HEK293 (cell line): Measurements from ENCODE around the gene PLD4.
A peak's percentile ranks its signal among the peaks of the same experiment; 100 is the strongest.

Source experiments
- CTCF ChIA-PET: fragments of 350-600 bp; formaldehyde crosslinking; extraction: SDS; loops from one replicate; lab custom pipeline; 2021; ENCODE audit warnings: antibody characterized with exemption; lab: Yijun Ruan, JAX
- POLR2A ChIA-PET: fragments of 300-600 bp; formaldehyde crosslinking; extraction: SDS; loops from one replicate; lab custom pipeline; 2020; ENCODE audit warnings: antibody characterized with exemption, inconsistent platforms; lab: Yijun Ruan, JAX
- H3K27ac ChIP-seq: fragments of 200-500 bp; sonication (Bioruptor generic); 2 replicates; pipeline ENCODE4 v1.5.1; 2014; ENCODE audit warnings: low read depth, low read length, control low read depth, inconsistent platforms; ENCODE audit errors: extremely low read depth
- H3K36me3 ChIP-seq, 2 experiments: fragments of 200-500 bp in 1 of 2; sonication (Bioruptor generic) in 1 of 2; 1 replicate in 1 of 2; 2 replicates in 1 of 2; pipeline ENCODE4 v1.5.1; 2014 to 2017; ENCODE audit warnings: inconsistent platforms in 2 of 2, low read length in 2 of 2; ENCODE audit not compliant: control insufficient read depth in 2 of 2, insufficient read depth in 1 of 2
- H3K4me1 ChIP-seq: fragments of 200-500 bp; sonication (Bioruptor generic); 2 replicates; pipeline ENCODE4 v1.5.1; 2014; ENCODE audit warnings: mild to moderate bottlenecking, low read length, inconsistent platforms; ENCODE audit not compliant: control insufficient read depth, insufficient read depth
- H3K4me3 ChIP-seq: 2 replicates; pipeline ENCODE4 v1.5.1; 2011; ENCODE audit warnings: low read depth, mild to moderate bottlenecking, control low read depth, low read length, moderate library complexity
- H3K9me3 ChIP-seq: fragments of 200-500 bp; sonication (Bioruptor generic); 2 replicates; pipeline ENCODE4 v1.5.1; 2014; ENCODE audit warnings: low read depth, low read length, inconsistent platforms; ENCODE audit not compliant: control insufficient read depth, insufficient read depth
- GLIS1 ChIP-seq: fragments of 450-650 bp; formaldehyde crosslinking; IDR thresholded peaks from 2 replicates; pipeline ENCODE4 v1.5.1; 2016; ENCODE audit warnings: missing biosample characterization, missing genetic modification characterization
- GLIS2 ChIP-seq: fragments of 450-650 bp; formaldehyde crosslinking; IDR thresholded peaks from 2 replicates; pipeline ENCODE4 v1.5.1; 2016; ENCODE audit warnings: missing biosample characterization, missing genetic modification characterization
- KLF10 ChIP-seq: fragments of 450-650 bp; IDR thresholded peaks from 2 replicates; pipeline ENCODE4 v1.5.1; 2018; ENCODE audit warnings: missing biosample characterization, mild to moderate bottlenecking, missing genetic modification characterization
- KLF8 ChIP-seq: fragments of 450-650 bp; formaldehyde crosslinking; IDR thresholded peaks from 2 replicates; pipeline ENCODE4 v1.5.1; 2016; ENCODE audit warnings: missing biosample characterization, missing genetic modification characterization
- OVOL3 ChIP-seq: fragments of 450-650 bp; formaldehyde crosslinking; IDR thresholded peaks from 2 replicates; pipeline ENCODE4 v1.5.1; 2016; ENCODE audit warnings: missing biosample characterization, missing genetic modification characterization
- SCRT1 ChIP-seq: fragments of 450-650 bp; formaldehyde crosslinking; IDR thresholded peaks from 2 replicates; pipeline ENCODE4 v1.5.1; 2016; ENCODE audit warnings: missing biosample characterization, missing genetic modification characterization, borderline replicate concordance
- SP2 ChIP-seq: fragments of 450-650 bp; formaldehyde crosslinking; IDR thresholded peaks from 2 replicates; pipeline ENCODE4 v1.5.1; 2016; ENCODE audit warnings: missing biosample characterization, missing genetic modification characterization
- SP3 ChIP-seq: fragments of 450-650 bp; formaldehyde crosslinking; IDR thresholded peaks from 2 replicates; pipeline ENCODE4 v1.5.1; 2016; ENCODE audit warnings: missing biosample characterization, missing genetic modification characterization
- ZBTB1 ChIP-seq: fragments of 450-650 bp; formaldehyde crosslinking; IDR thresholded peaks from 2 replicates; pipeline ENCODE4 v1.5.1; 2016; ENCODE audit warnings: missing biosample characterization, missing genetic modification characterization
- ZBTB17 ChIP-seq: fragments of 450-650 bp; formaldehyde crosslinking; IDR thresholded peaks from 2 replicates; pipeline ENCODE4 v1.5.1; 2016; ENCODE audit warnings: missing biosample characterization, missing genetic modification characterization
- ZBTB20 ChIP-seq: fragments of 450-650 bp; formaldehyde crosslinking; IDR thresholded peaks from 2 replicates; pipeline ENCODE4 v1.5.1; 2016; ENCODE audit warnings: missing biosample characterization, missing genetic modification characterization
- ZEB2 ChIP-seq: fragments of 450-650 bp; formaldehyde crosslinking; IDR thresholded peaks from 2 replicates; pipeline ENCODE4 v1.5.1; 2016; ENCODE audit warnings: missing biosample characterization, missing genetic modification characterization
- ZFHX2 ChIP-seq: fragments of 450-650 bp; formaldehyde crosslinking; conservative IDR thresholded peaks from 2 replicates; pipeline ENCODE4 v1.5.1; 2016; ENCODE audit warnings: missing biosample characterization, missing genetic modification characterization
- ZFP3 ChIP-seq: fragments of 450-650 bp; formaldehyde crosslinking; IDR thresholded peaks from 2 replicates; pipeline ENCODE4 v1.5.1; 2016; ENCODE audit warnings: low read depth, missing biosample characterization, missing genetic modification characterization
- ZNF138 ChIP-seq: fragments of 450-650 bp; formaldehyde crosslinking; IDR thresholded peaks from 2 replicates; pipeline ENCODE4 v1.5.1; 2016; ENCODE audit warnings: missing biosample characterization, missing genetic modification characterization, borderline replicate concordance
- ZNF146 ChIP-seq: fragments of 450-650 bp; formaldehyde crosslinking; IDR thresholded peaks from 2 replicates; pipeline ENCODE4 v1.5.1; 2016; ENCODE audit warnings: missing biosample characterization, missing genetic modification characterization
- ZNF23 ChIP-seq: fragments of 450-650 bp; formaldehyde crosslinking; IDR thresholded peaks from 2 replicates; pipeline ENCODE4 v1.5.1; 2016; ENCODE audit warnings: missing biosample characterization, missing genetic modification characterization, borderline replicate concordance
- ZNF335 ChIP-seq: fragments of 450-650 bp; formaldehyde crosslinking; conservative IDR thresholded peaks from 2 replicates; pipeline ENCODE4 v1.5.1; 2016; ENCODE audit warnings: missing biosample characterization, missing genetic modification characterization
- ZNF366 ChIP-seq: fragments of 450-650 bp; formaldehyde crosslinking; conservative IDR thresholded peaks from 2 replicates; pipeline ENCODE4 v1.5.1; 2016; ENCODE audit warnings: missing biosample characterization, missing genetic modification characterization
- ZNF423 ChIP-seq: fragments of 450-650 bp; formaldehyde crosslinking; IDR thresholded peaks from 2 replicates; pipeline ENCODE4 v1.5.1; 2016; ENCODE audit warnings: missing biosample characterization, missing genetic modification characterization
- ZNF473 ChIP-seq: fragments of 450-650 bp; formaldehyde crosslinking; IDR thresholded peaks from 2 replicates; pipeline ENCODE4 v1.5.1; 2017; ENCODE audit warnings: missing biosample characterization, missing genetic modification characterization
- ZNF510 ChIP-seq: fragments of 450-650 bp; formaldehyde crosslinking; IDR thresholded peaks from 2 replicates; pipeline ENCODE4 v1.5.1; 2018; ENCODE audit warnings: mild to moderate bottlenecking, missing genetic modification characterization, missing biosample characterization; ENCODE audit not compliant: insufficient replicate concordance
- ZNF529 ChIP-seq: fragments of 450-650 bp; formaldehyde crosslinking; IDR thresholded peaks from 2 replicates; pipeline ENCODE4 v1.5.1; 2017; ENCODE audit warnings: missing genetic modification characterization, missing biosample characterization; ENCODE audit not compliant: insufficient replicate concordance
- ZNF558 ChIP-seq: fragments of 450-650 bp; formaldehyde crosslinking; IDR thresholded peaks from 2 replicates; pipeline ENCODE4 v1.5.1; 2016; ENCODE audit warnings: missing biosample characterization, missing genetic modification characterization
- ZNF596 ChIP-seq: fragments of 450-650 bp; IDR thresholded peaks from 2 replicates; pipeline ENCODE4 v1.5.0; 2018; ENCODE audit warnings: missing biosample characterization, mild to moderate bottlenecking, missing genetic modification characterization, moderate library complexity
- ZNF600 ChIP-seq: fragments of 450-650 bp; formaldehyde crosslinking; IDR thresholded peaks from 2 replicates; pipeline ENCODE4 v1.5.1; 2016; ENCODE audit warnings: missing biosample characterization, missing genetic modification characterization
- ZNF76 ChIP-seq: fragments of 450-650 bp; formaldehyde crosslinking; IDR thresholded peaks from 2 replicates; pipeline ENCODE4; 2016; ENCODE audit warnings: low read depth, missing biosample characterization, missing genetic modification characterization, borderline replicate concordance
- ZNF785 ChIP-seq: fragments of 450-650 bp; formaldehyde crosslinking; IDR thresholded peaks from 2 replicates; pipeline ENCODE4 v1.5.1; 2016; ENCODE audit warnings: missing biosample characterization, missing genetic modification characterization
- TF ChIP-seq, protein P1 (sequence below): fragments of 450-650 bp; formaldehyde crosslinking; optimal IDR thresholded peaks from 2 replicates; pipeline ENCODE3; 2016; ENCODE audit warnings: missing biosample characterization, mild to moderate bottlenecking, missing genetic modification characterization
- TF ChIP-seq, protein P2 (sequence below): fragments of 450-650 bp; formaldehyde crosslinking; IDR thresholded peaks from 2 replicates; pipeline ENCODE4 v1.5.1; 2016; ENCODE audit warnings: missing biosample characterization, missing genetic modification characterization
- TF ChIP-seq, protein P3 (sequence below): fragments of 450-650 bp; formaldehyde crosslinking; IDR thresholded peaks from 2 replicates; pipeline ENCODE4 v1.5.1; 2016; ENCODE audit warnings: missing biosample characterization, missing genetic modification characterization
- TF ChIP-seq, protein P4 (sequence below): fragments of 450-650 bp; formaldehyde crosslinking; IDR thresholded peaks from 2 replicates; pipeline ENCODE4 v1.5.1; 2016; ENCODE audit warnings: missing biosample characterization, missing genetic modification characterization

PLD4 gene

DNA sequence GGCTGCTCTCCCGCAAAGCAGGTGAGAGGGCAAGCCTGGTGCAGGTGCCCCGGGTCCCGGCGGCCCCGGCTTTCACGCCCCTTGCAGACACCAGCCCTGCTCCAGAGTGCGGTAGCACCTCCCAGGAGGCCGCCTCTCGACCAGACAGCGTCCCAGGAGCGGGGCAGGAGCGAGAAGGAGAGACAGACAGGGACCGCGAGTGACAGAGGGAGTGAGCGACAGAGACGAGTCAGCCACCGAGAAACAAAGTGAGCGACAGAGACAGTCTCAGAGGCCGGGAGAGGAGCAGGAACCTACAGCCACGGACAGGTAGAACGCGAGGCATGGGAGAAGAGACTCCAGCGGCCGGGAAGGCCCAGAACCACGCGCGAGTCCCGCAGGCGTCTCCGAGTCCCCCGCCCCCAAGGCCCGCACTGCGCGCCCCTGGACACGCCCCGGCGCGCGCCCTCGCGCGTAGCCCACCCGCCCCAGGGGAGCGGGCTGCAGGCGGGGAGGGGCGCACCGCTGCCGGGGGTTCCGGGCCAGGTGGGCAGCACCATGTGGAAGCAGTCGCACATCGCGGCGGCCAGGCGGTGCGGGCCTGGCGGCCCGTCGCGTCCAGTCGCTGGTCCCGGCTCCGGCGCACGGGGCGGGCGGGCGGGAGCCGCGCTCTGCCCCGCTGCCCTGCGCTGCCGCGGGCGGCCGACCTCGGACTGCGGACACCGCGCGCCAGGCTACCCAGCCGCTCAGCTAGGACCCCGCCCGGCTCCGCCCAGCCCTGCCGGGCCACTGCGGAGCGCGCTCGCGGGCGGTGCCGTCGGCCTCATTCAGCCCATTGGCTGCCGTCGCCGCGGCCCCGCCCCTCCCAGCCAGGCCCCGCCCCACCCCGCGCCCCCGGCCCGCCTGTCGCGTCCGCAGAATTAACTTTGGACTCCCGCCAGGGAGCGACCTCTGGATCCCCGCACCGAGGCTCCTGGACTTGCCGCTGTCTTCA is 53.3 kb downstream of the PLD4 start, which contains the start of gene AHNAK2:
Gene AHNAK2 (minus strand): TSS at position 694 of the 973 bp plus-strand sequence. CDS start 137 bp downstream, at position 557.
- POLR2A ChIA-PET: interaction anchor here (0.6 to 1.5 kb wide), 5 partner anchors 9 to 224 kb away, joined by 3 to 7 read pairs (median 3); partner anchors contain the start of gene CDCA4
- TF ChIP-seq SCRT1 (tag by site-specific recombination): no peak
- no peak for TF ChIP-seq ZNF423 (tag by site-specific recombination)
- 0 out of 2 replicates have a peak, but pooled peaks have one; percentile 3 for TF ChIP-seq ZNF596
- no peak for TF ChIP-seq ZNF23 (tag by site-specific recombination)
- no peak for TF ChIP-seq ZBTB1 (tag by site-specific recombination)
- TF ChIP-seq OVOL3: no peak
- 0 out of 2 replicates have a peak, but pooled peaks have one; percentile 29 for TF ChIP-seq ZNF366 (tag by site-specific recombination)
- peak; percentile 43; the same call in 1 of the 2 replicates for TF ChIP-seq ZNF600
- TF ChIP-seq GLIS1 (tag by site-specific recombination): peak; percentile 84
- 0 out of 2 replicates have a peak, but pooled peaks have one; percentile 55 for TF ChIP-seq ZEB2 (tag by site-specific recombination)
- TF ChIP-seq ZBTB20 (tag by site-specific recombination): peak; percentile 31; the same call in 1 of the 2 replicates
- TF ChIP-seq ZNF138 (tag by site-specific recombination): no peak
- no peak for TF ChIP-seq ZNF558 (tag by site-specific recombination)
- TF ChIP-seq, protein P1, sequence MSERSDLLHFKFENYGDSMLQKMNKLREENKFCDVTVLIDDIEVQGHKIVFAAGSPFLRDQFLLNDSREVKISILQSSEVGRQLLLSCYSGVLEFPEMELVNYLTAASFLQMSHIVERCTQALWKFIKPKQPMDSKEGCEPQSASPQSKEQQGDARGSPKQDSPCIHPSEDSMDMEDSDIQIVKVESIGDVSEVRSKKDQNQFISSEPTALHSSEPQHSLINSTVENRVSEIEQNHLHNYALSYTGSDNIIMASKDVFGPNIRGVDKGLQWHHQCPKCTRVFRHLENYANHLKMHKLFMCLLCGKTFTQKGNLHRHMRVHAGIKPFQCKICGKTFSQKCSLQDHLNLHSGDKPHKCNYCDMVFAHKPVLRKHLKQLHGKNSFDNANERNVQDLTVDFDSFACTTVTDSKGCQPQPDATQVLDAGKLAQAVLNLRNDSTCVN (tag by site-specific recombination): peak; percentile 70
- TF ChIP-seq ZBTB17 (tag by site-specific recombination): peak; percentile 65
- peak; percentile 56; the same call in 1 of the 2 replicates for TF ChIP-seq SP3
- TF ChIP-seq ZNF335 (tag by site-specific recombination): peak; percentile 45
- TF ChIP-seq ZNF785 (tag by site-specific recombination): no peak
- TF ChIP-seq, protein P2, sequence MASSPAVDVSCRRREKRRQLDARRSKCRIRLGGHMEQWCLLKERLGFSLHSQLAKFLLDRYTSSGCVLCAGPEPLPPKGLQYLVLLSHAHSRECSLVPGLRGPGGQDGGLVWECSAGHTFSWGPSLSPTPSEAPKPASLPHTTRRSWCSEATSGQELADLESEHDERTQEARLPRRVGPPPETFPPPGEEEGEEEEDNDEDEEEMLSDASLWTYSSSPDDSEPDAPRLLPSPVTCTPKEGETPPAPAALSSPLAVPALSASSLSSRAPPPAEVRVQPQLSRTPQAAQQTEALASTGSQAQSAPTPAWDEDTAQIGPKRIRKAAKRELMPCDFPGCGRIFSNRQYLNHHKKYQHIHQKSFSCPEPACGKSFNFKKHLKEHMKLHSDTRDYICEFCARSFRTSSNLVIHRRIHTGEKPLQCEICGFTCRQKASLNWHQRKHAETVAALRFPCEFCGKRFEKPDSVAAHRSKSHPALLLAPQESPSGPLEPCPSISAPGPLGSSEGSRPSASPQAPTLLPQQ (tag by site-specific recombination): no peak
- no peak for TF ChIP-seq ZNF146 (tag by site-specific recombination)
- TF ChIP-seq SP2: peak; percentile 53
- TF ChIP-seq ZNF473: no peak
- TF ChIP-seq KLF10 (tag by site-specific recombination): 0 out of 2 replicates have a peak, but pooled peaks have one; percentile 28
- TF ChIP-seq ZFHX2 (tag by site-specific recombination): 0 out of 2 replicates have a peak, but pooled peaks have one; percentile 8
- peak; percentile 49 for TF ChIP-seq KLF8 (tag by site-specific recombination)
- TF ChIP-seq, protein P3, sequence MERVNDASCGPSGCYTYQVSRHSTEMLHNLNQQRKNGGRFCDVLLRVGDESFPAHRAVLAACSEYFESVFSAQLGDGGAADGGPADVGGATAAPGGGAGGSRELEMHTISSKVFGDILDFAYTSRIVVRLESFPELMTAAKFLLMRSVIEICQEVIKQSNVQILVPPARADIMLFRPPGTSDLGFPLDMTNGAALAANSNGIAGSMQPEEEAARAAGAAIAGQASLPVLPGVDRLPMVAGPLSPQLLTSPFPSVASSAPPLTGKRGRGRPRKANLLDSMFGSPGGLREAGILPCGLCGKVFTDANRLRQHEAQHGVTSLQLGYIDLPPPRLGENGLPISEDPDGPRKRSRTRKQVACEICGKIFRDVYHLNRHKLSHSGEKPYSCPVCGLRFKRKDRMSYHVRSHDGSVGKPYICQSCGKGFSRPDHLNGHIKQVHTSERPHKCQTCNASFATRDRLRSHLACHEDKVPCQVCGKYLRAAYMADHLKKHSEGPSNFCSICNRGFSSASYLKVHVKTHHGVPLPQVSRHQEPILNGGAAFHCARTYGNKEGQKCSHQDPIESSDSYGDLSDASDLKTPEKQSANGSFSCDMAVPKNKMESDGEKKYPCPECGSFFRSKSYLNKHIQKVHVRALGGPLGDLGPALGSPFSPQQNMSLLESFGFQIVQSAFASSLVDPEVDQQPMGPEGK: 0 out of 2 replicates have a peak, but pooled peaks have one; percentile 13
- TF ChIP-seq ZFP3 (tag by site-specific recombination): no peak
- peak; percentile 34 for TF ChIP-seq GLIS2 (tag by site-specific recombination)
- TF ChIP-seq ZNF76 (tag by site-specific recombination): peak; percentile 41; the same call in 1 of the 2 replicates
- TF ChIP-seq, protein P4, sequence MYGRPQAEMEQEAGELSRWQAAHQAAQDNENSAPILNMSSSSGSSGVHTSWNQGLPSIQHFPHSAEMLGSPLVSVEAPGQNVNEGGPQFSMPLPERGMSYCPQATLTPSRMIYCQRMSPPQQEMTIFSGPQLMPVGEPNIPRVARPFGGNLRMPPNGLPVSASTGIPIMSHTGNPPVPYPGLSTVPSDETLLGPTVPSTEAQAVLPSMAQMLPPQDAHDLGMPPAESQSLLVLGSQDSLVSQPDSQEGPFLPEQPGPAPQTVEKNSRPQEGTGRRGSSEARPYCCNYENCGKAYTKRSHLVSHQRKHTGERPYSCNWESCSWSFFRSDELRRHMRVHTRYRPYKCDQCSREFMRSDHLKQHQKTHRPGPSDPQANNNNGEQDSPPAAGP (tag by site-specific recombination): 0 out of 2 replicates have a peak, but pooled peaks have one; percentile 44
- no peak for TF ChIP-seq ZNF529 (tag by site-specific recombination)
- no peak for TF ChIP-seq ZNF510
- Histone ChIP-seq H3K4me1 (peaks cover 7% of the 10 kb centered on the region; the same call in 1 of the 2 replicates), H3K36me3 (no peaks in the 10 kb centered on the region), H3K4me3 (peak within 1 kb of the TSS; percentile 33), H3K9me3 (no peaks in the 10 kb centered on the region), H3K27ac (peak within 1 kb of the TSS; percentile 10; the same call in 1 of the 2 replicates)
- CTCF ChIA-PET: interaction anchor here (1.0 kb wide), 1 partner anchor 68 kb away, joined by 3 read pairs; no protein-coding TSS in a partner anchor
